ENCODE data around the gene SLC41A1.

Gene SLC41A1

GRCh38 chr1:205766038-205766437 lies 47.0 kb downstream of the SLC41A1 start:
- Histone ChIP-seq H3K9ac (ENCODE audit: low read length) (no peak overlapping the region), H3K4me1 (ENCODE audit: control insufficient read depth, insufficient read depth, low read depth, low read length) (peaks cover 6% of the 10 kb centered on the region), H3K9me3 (ENCODE audit: control insufficient read depth, low read length) (no peaks in the 10 kb centered on the region), H2AFZ (ENCODE audit: low read depth, low read length) (no peak overlapping the region), H3K18ac (ENCODE audit: low read depth in 1 of 2, low read length in 2 of 2) (no peak overlapping the region), H4K91ac (ENCODE audit: low read length) (no peak overlapping the region), H3K4me2 (ENCODE audit: low read length, poor library complexity, severe bottlenecking) (no peak overlapping the region), H3K27ac (ENCODE audit: low read length, poor library complexity, severe bottlenecking) (no peak overlapping the region), H3K27me3 (ENCODE audit: control insufficient read depth in 1 of 2, insufficient read depth in 1 of 2, low read length in 2 of 2) (no peaks in the 10 kb centered on the region), H4K8ac (ENCODE audit: low read length) (no peak overlapping the region), H3K14ac (ENCODE audit: low read length in 2 of 2) (no peak overlapping the region), H2BK15ac (ENCODE audit: low read depth, poor library complexity, severe bottlenecking) (no peak overlapping the region), H3K23ac (ENCODE audit: low read length in 2 of 2) (no peak overlapping the region), H3K4ac (ENCODE audit: low read depth in 1 of 2, low read length in 2 of 2) (no peak overlapping the region), H3K79me1 (replicated peaks; ENCODE audit: low read length, poor library complexity, severe bottlenecking) (peaks cover 1% of the 10 kb centered on the region), H2BK5ac (ENCODE audit: low read depth, low read length, poor library complexity, severe bottlenecking) (no peak overlapping the region), H2BK120ac (ENCODE audit: low read depth, low read length) (no peak overlapping the region), H2BK12ac (ENCODE audit: low read length in 2 of 2) (no peak overlapping the region), H3K4me3 (ENCODE audit: insufficient read depth in 1 of 2, low read depth in 1 of 2, low read length in 2 of 2) (no peak overlapping the region), H3K36me3 (ENCODE audit: control insufficient read depth in 1 of 2, insufficient read depth in 2 of 2, low read depth in 1 of 2, low read length in 2 of 2) (peaks cover 3 to 34% of the 10 kb centered on the region in 2 experiments), H2AK5ac (ENCODE audit: low read length, severe bottlenecking) (no peak overlapping the region)
- DNase-seq = peak; percentile 28
- 53% methylated on average over 5 of the region's 5 CpGs for WGBS

GRCh38 chr1:205764578-205764977 lies 48.4 kb downstream of the SLC41A1 start:
- Histone ChIP-seq H3K9ac (ENCODE audit: low read length) (no peak overlapping the region), H3K4me2 (ENCODE audit: low read length, poor library complexity, severe bottlenecking) (no peak overlapping the region), H3K36me3 (ENCODE audit: control insufficient read depth in 1 of 2, insufficient read depth in 2 of 2, low read depth in 1 of 2, low read length in 2 of 2) (peaks cover 3 to 21% of the 10 kb centered on the region in 2 experiments), H2AK5ac (ENCODE audit: low read length, severe bottlenecking) (no peak overlapping the region), H4K91ac (ENCODE audit: low read length) (no peak overlapping the region), H2BK5ac (ENCODE audit: low read depth, low read length, poor library complexity, severe bottlenecking) (no peak overlapping the region), H2BK15ac (ENCODE audit: low read depth, poor library complexity, severe bottlenecking) (no peak overlapping the region), H3K23ac (ENCODE audit: low read length in 2 of 2) (no peak overlapping the region), H2AFZ (ENCODE audit: low read depth, low read length) (no peak overlapping the region), H3K18ac (ENCODE audit: low read depth in 1 of 2, low read length in 2 of 2) (no peak overlapping the region), H3K14ac (ENCODE audit: low read length in 2 of 2) (no peak overlapping the region), H2BK12ac (ENCODE audit: low read length in 2 of 2) (no peak overlapping the region), H3K27me3 (ENCODE audit: control insufficient read depth in 1 of 2, insufficient read depth in 1 of 2, low read length in 2 of 2) (no peaks in the 10 kb centered on the region), H4K8ac (ENCODE audit: low read length) (no peak overlapping the region), H3K4ac (ENCODE audit: low read depth in 1 of 2, low read length in 2 of 2) (no peak overlapping the region), H3K4me1 (ENCODE audit: control insufficient read depth, insufficient read depth, low read depth, low read length) (peaks cover 6% of the 10 kb centered on the region), H3K4me3 (ENCODE audit: insufficient read depth in 1 of 2, low read depth in 1 of 2, low read length in 2 of 2) (no peak overlapping the region), H2BK120ac (ENCODE audit: low read depth, low read length) (no peak overlapping the region), H3K9me3 (ENCODE audit: control insufficient read depth, low read length) (no peaks in the 10 kb centered on the region), H3K79me1 (replicated peaks; ENCODE audit: low read length, poor library complexity, severe bottlenecking) (peaks cover 1% of the 10 kb centered on the region), H3K27ac (ENCODE audit: low read length, poor library complexity, severe bottlenecking) (no peak overlapping the region)
- 97% methylated on average over 2 of the region's 2 CpGs for WGBS
- DNase-seq = no peak

GRCh38 chr1:205763980-205764379 lies 49.0 kb downstream of the SLC41A1 start:
- Histone ChIP-seq H3K9me3 (ENCODE audit: control insufficient read depth, low read length) (no peaks in the 10 kb centered on the region), H3K14ac (ENCODE audit: low read length in 2 of 2) (no peak overlapping the region), H4K91ac (ENCODE audit: low read length) (no peak overlapping the region), H3K18ac (ENCODE audit: low read depth in 1 of 2, low read length in 2 of 2) (no peak overlapping the region), H3K4me2 (ENCODE audit: low read length, poor library complexity, severe bottlenecking) (no peak overlapping the region), H4K8ac (ENCODE audit: low read length) (no peak overlapping the region), H2AFZ (ENCODE audit: low read depth, low read length) (no peak overlapping the region), H2AK5ac (ENCODE audit: low read length, severe bottlenecking) (no peak overlapping the region), H2BK120ac (ENCODE audit: low read depth, low read length) (no peak overlapping the region), H3K23ac (ENCODE audit: low read length in 2 of 2) (no peak overlapping the region), H3K4me1 (ENCODE audit: control insufficient read depth, insufficient read depth, low read depth, low read length) (peaks cover 6% of the 10 kb centered on the region), H2BK5ac (ENCODE audit: low read depth, low read length, poor library complexity, severe bottlenecking) (no peak overlapping the region), H3K27ac (ENCODE audit: low read length, poor library complexity, severe bottlenecking) (no peak overlapping the region), H3K4ac (ENCODE audit: low read depth in 1 of 2, low read length in 2 of 2) (no peak overlapping the region), H2BK12ac (ENCODE audit: low read length in 2 of 2) (no peak overlapping the region), H3K36me3 (ENCODE audit: control insufficient read depth in 1 of 2, insufficient read depth in 2 of 2, low read depth in 1 of 2, low read length in 2 of 2) (peaks cover 0 to 15% of the 10 kb centered on the region in 2 experiments), H3K79me1 (replicated peaks; ENCODE audit: low read length, poor library complexity, severe bottlenecking) (peaks cover 1% of the 10 kb centered on the region), H2BK15ac (ENCODE audit: low read depth, poor library complexity, severe bottlenecking) (no peak overlapping the region), H3K4me3 (ENCODE audit: insufficient read depth in 1 of 2, low read depth in 1 of 2, low read length in 2 of 2) (no peak overlapping the region), H3K9ac (ENCODE audit: low read length) (no peak overlapping the region), H3K27me3 (ENCODE audit: control insufficient read depth in 1 of 2, insufficient read depth in 1 of 2, low read length in 2 of 2) (no peaks in the 10 kb centered on the region)
- no peak for DNase-seq

DNA sequence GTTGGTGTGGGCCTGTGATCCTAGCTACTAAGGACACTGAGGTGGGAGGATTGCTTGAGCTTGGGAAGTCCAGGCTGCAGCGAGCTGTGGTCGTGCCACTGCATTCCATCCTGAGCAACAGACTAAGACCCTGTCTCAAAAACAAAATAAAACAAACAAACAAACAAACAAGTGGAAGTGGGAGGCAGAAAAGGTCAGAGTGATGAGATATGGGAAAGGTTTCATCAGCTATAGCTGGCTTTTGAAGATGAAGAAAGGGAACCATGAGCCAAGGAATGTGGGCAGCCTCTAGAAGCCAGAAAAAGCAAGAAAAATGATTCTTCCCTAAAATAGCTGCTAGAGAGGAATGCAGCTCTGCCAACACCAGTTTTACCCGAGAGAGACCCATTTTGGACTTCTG lies 52.4 kb downstream of the SLC41A1 start:
- Histone ChIP-seq H3K4me3 (ENCODE audit: insufficient read depth in 1 of 2, low read depth in 1 of 2, low read length in 2 of 2) (no peak overlapping the region), H2BK12ac (ENCODE audit: low read length in 2 of 2) (no peak overlapping the region), H3K18ac (ENCODE audit: low read depth in 1 of 2, low read length in 2 of 2) (no peak overlapping the region), H3K4me2 (ENCODE audit: low read length, poor library complexity, severe bottlenecking) (no peak overlapping the region), H2BK5ac (ENCODE audit: low read depth, low read length, poor library complexity, severe bottlenecking) (no peak overlapping the region), H3K27me3 (ENCODE audit: control insufficient read depth in 1 of 2, insufficient read depth in 1 of 2, low read length in 2 of 2) (peaks cover 0 to under 1% of the 10 kb centered on the region in 2 experiments), H4K91ac (ENCODE audit: low read length) (no peak overlapping the region), H3K14ac (ENCODE audit: low read length in 2 of 2) (no peak overlapping the region), H3K4me1 (ENCODE audit: control insufficient read depth, insufficient read depth, low read depth, low read length) (peaks cover 3% of the 10 kb centered on the region), H2BK15ac (ENCODE audit: low read depth, poor library complexity, severe bottlenecking) (no peak overlapping the region), H3K9ac (ENCODE audit: low read length) (no peak overlapping the region), H3K36me3 (ENCODE audit: control insufficient read depth in 1 of 2, insufficient read depth in 2 of 2, low read depth in 1 of 2, low read length in 2 of 2) (no peaks in the 10 kb centered on the region), H3K79me1 (replicated peaks; ENCODE audit: low read length, poor library complexity, severe bottlenecking) (no peaks in the 10 kb centered on the region), H3K9me3 (ENCODE audit: control insufficient read depth, low read length) (no peaks in the 10 kb centered on the region), H2BK120ac (ENCODE audit: low read depth, low read length) (no peak overlapping the region), H4K8ac (ENCODE audit: low read length) (no peak overlapping the region), H3K4ac (ENCODE audit: low read depth in 1 of 2, low read length in 2 of 2) (no peak overlapping the region), H2AFZ (ENCODE audit: low read depth, low read length) (no peak overlapping the region), H3K23ac (ENCODE audit: low read length in 2 of 2) (no peak overlapping the region), H2AK5ac (ENCODE audit: low read length, severe bottlenecking) (no peak overlapping the region), H3K27ac (ENCODE audit: low read length, poor library complexity, severe bottlenecking) (no peak overlapping the region)
- WGBS = no CpG with 5 or more reads among the region's 3 CpGs
- no peak for DNase-seq

Measured in mesenchymal stem cell (in vitro differentiated cells and primary cell).